ENCODE data around the gene PDZD8. TPM values are rescaled to one million over a fixed set of nuclear protein-coding genes. Genes with fewer than 3 reads are reported as not detected.
"Not testable (repeated sequence)": the region's sequence is repeated elsewhere in the genome, so short reads cannot be mapped to it uniquely, and the experiment has no call there.

Gene PDZD8
- polyA plus RNA-seq, 10 donors, result 13.6 to 19.7 (median 17.1) TPM

DNA sequence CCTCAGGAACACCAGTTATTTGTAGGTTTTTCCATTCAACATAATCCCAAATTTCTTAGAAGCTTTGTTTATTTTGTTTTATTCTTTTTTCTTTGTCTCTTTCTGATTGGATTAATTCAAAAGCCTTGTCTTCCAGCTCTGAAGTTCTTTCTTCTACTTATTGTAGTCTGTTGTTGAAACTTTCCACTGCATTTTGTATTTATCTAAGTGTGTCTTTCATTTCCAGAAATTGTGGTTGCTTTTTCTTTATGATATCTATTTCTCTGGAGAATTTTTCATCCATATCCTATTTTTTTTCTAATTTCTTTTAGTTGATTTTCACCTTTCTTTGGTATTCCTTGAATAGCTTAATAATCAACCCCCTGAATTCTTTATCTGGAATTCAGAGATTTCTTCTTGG, 75.8 kb downstream of the PDZD8 start:
- no peak for DNase-seq

DNA sequence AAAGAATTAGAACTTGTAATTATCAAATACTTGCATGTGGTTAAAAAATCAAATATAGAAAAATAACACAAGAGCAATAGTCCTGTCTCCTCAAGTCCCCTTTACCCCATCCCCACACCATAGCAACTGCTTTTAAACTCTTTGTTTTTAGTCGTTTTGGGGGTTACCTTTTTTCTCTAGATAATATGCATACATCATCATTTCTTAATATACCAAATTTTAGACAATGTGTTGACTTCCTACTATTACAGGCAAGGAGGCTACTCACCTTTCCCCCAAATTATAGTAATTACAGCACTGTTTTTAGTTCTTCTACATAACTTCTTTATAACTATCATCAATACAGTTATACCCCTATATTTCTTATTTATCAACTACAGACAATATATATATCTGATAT, 77.0 kb downstream of the PDZD8 start:
- DNase-seq, result no peak

DNA sequence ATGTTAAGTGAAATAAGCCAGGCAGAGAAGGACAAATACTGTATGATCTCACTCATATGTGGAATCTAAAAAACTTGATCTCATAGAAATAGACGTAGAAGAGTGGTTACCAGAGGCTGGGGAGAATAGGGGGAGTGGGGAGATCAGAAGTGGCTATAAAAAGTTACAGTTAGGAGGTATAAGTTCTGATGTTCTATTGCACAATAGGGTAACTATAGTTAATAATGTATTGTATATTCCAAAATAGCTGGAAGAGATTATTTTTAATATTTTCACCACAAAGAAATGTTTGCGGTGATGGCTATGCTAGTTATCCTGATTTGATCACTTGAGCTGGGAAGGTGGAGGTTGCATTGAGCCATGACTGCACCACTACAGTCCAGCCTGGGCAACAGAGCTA, 80.5 kb downstream of the PDZD8 start:
- no peak for DNase-seq

DNA sequence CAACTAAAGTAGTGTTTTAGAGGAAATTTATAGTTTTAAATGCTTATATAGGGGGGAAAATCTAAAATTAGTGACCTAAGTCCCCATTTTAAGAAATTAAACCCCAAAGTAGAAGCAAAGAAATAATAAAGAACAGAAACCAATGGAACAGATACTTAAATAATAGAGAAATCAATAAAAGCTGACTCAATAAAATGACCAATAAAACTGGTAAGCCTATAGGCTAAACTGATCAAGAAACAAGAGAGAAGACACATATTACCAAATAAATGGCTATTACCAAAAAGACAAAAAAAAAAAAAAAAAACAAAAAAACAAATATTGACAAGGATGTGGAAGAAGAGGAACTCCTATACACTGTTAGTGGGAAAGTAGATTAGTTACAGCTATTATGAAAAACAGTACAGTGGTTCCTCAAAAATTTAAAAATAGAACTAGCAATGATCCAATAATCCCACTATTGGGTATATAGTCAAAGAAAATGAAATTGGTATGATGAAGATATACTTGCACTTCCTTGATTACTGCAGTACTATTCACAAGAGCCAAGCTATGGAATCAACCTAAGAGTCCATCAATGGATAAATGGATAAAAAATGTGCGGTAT, 81.1 kb downstream of the PDZD8 start:
- no peak for DNase-seq

DNA sequence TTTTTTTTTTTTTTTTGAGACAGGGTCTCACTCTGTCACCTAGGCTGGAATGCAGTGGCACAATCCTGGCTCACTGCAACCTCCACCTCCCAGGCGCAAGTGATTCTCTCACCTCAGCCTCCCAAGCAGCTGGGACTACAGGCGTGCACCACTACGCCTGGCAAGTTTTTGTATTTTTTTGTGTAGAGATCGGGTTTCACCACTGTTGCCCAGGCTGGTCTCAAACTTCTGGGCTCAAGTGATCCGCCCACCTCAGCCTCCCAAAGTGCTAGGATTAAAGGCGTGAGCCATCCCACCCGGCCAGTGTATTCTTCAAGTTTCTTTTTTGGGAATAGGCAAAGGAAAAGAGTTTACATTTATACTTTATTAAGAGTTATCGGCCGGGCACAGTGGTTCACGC, 84.4 kb downstream of the PDZD8 start:
- not testable (repeated sequence) for DNase-seq

DNA sequence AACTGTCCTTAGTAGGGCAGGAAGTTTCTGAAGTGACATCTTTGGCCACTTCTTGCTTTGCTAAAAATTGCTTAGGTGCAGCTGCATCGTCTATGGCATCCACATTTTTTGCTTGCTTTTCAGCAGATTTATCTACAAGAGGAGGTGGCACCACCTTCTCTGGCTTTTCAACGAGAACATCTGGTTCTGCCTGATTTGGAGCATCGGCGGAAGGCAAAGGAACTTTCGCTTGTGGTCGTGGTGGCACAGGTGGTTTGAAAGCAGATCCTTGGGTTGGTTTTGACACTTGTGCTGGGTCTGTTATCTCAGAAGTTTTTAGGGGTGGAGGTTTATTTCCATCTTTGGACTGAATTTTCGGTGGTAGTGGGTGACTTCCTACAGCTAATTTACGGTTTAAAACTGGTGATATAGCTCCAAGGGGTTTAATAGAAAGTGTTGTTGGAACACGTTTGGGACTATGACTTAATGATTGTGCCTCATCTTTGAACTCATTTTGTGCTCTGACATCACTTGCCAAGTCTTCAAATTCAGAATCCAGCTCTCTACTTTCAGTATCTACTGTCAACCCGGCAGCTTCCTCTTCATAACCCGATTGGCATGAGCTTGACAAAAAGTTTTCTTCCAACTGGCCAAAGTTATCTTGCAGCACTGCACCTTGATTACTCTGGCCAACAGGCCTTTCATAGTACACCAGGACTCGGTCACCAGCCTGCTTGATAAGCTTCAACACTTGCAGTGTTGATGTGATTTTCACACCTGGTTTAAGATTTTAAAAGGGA, 90.3 kb downstream of the PDZD8 start:
- no peak for DNase-seq

DNA sequence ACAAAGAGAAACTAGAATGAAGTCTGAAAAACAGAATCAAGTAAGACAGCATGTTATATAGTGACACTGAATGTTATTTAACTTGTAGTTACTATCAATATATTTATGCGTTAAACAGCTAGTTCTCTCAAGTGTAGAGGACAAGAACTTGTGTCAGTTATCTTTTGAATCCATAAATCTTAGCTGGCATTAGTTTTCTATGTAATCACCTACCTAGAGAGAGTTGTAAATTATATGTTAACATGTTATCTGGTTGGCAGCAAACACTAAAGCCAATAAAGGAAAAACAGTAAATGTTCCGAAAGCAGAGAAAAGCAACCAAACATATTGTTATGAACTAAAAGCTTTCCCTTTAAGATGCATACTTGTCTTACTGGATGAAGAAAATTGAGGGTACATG, 97.6 kb downstream of the PDZD8 start:
- no peak for DNase-seq

DNA sequence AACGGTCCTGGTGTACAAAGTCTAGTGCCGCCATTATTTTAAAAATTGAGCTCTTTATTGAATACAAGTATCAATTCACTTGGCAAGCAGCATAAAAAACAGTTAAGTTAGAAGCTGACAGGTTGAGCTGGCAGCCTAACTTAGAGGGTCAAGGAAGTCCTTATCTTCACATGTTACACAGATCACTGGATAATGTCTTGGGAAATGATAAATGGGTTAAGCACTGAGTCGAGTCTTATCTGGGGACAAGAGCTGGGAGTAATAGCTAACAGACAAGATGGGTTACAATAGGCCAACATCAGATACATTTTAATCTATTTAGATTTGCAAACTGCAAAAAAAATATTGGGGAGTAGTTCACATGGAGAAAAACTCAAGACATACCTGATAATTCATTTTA, 100.1 kb downstream of the PDZD8 start:
- DNase-seq, result no peak

DNA sequence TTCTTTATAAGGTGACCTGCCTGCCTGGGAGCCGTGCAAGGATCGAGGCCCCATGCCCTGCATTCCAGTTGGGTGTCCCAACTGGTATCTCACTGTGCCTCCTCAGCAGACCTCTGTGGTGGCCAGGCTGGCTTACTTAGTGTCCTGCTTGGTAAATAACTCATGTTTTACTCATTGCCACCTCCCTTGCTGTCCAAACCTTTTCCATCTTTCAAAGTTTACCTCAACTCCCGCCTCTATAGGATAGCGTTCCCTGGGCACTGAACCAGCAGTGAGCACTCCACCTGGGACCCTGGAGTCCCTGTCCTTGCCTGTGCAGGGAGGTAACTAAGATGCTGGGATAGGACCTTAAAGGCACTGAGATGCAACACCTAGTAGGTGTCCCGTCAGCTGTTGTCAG, 100.7 kb downstream of the PDZD8 start:
- no peak for DNase-seq

DNA sequence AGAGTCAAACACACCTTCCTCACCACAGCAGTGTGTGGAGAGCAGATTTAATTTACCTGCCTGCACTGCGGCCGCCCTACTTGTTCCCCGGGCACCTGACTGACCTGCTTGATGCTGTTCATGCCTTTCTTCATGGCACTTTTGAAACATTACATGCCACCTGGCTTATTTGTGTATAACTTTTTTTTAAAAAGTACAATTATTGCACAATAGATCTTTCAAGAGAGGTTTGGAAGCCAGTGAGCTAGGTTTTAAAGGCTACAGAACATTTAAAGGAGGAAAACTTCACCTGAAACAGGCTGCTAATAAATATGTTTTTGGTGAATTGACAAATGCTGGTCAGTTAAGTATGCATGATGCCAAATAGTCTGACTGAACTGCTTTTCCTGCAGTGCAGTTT, 101.3 kb downstream of the PDZD8 start:
- DNase-seq, result no peak

DNA sequence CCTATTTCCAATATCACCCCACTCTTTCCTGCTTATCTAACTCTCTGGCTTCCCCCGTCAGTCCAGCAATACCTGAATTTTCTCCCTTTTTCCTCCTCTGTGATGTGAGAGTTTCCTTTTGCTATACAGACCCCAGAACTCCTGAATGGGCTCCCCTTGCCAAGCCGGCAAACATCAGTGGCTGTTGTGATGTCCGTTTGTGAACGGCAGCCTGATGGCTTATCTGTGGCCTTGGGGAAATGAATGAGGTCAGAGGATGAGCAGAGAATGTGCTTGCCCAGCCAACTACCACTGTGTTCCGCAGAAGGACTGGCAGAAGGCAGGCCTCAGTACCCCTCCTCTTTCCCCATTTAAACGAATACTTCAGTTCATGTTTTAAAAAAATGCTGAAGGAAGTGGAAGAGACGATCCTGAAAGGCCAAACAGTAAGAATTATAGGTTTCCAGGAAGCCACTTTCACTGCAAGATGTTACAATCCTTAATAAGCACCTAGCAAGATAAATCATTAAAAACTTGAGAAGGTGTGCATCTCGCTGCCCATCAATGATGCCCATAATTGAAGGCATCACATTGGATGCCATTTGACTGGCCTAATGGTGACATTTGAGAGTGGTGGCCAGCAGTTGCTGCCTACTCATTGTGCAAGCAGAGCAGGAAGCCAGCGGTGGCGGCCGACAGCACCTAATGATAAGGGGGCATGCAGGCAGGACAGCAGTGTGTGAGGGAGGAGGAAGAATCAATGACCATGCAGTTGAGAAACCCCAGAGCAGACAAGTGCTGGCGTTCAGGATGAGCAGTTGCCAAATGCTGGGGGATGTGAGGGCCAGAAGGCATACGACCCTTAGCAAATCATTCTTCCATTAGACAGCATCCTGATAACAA, 102.8 kb downstream of the PDZD8 start:
- no peak for DNase-seq

DNA sequence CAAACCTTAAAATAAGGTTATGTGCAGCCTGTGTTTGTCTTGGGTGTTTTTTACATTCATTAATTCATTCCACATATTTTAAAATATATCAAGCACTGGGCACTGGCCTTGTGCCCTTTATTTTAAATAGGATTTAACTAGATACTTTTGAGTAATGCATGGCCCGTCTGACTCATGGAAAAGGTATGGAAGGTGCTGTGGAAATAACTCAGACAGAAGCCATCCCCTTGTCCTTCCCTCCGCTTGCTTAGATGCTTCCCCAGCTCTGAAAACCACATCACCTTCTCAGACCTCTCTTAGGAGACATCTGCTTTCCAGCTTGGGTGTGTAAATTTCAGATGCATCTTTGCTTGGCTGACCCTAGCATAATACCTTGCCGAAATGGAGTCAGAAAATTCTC, 103.8 kb downstream of the PDZD8 start:
- DNase-seq, result no peak

DNA sequence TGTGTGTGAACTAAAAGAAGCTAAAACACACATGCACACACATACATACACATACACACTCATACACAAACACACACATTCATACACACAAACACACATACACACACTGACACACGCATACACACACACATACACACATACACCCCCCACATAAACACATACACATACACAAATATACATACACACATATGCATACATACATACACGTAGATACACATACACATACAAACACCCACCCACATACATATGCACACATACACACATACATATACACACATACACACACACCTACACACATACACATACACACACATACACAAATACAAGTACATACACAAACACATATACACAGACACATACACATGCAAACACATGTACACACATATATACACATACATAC, 106.3 kb downstream of the PDZD8 start:
- DNase-seq, result no peak

DNA sequence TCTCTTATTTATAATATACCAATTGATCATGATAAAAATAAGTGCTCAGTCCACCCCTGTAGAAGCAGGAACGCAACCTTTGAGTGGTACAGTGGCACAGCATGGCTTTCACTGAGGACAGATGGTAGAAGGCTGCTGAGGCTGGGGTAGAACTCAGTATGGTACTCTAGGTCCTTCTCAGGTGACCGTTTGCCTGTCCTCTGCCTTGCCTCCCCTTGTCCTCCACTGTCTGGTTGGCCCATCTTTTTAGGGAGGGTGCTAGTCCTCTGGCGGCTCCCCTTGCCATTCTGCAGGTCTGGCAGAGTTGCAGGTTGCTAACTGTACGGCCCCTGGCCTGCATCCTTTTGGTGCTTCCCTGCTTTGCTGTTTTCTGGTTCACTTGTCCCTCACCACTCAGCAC, 107.0 kb downstream of the PDZD8 start:
- no peak for DNase-seq

DNA sequence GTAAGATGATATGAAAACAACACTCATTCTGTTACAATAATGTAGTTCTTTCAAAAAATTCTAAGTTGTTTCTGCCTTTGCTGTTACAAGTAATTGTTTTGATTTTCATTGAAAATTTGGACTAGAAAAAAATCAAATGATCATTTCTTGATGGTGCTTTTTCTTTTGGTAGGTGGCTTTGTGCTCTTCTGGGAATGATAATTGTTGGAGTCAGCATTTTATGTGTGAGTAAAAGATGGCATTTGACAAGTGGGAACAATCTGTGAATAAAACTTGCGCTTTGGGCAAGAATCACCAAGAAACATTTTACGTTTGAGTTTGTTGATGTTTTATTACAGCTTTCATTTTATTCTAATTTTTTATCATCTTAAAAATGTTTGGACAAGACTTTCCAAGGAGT, 108.4 kb downstream of the PDZD8 start:
- no peak for DNase-seq

DNA sequence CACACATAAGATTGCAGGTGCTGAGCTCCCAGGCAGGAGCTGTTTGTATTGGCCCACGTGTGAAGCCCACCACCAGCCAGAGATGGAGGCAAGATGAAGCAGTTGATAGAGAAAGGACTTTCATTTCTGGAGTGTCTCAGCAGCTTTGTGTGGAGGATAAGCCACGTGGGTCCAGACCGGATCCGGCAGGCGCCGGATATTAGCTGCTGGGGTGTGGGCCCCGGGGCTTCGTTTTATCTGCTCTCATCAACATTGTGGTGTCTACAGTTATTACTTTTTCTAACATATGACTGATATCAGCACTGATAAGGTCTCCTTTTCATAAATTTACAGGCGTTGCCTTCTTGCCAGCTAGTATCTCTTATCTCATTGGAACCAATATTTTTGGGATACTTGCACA, 108.8 kb downstream of the PDZD8 start:
- no peak for DNase-seq

DNA sequence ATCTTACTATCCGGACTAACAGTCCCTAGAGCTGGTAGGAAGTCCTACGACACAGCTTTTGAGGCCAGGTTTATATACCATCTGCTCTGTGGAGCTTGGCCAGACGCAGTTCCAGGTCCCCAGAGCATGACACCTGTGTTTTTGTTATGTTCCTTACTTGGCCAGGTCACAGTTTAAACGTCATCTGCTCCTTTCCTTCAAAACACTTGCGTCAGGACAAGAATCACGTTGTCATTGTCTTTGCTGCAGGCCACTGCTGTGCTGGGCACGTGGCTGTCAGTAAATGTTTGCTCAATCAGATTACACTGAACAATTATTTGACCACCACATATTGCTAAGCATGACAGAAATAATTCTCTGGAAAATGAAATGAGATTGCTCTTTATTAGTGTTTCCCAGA, 110.5 kb downstream of the PDZD8 start:
- DNase-seq, result no peak

DNA sequence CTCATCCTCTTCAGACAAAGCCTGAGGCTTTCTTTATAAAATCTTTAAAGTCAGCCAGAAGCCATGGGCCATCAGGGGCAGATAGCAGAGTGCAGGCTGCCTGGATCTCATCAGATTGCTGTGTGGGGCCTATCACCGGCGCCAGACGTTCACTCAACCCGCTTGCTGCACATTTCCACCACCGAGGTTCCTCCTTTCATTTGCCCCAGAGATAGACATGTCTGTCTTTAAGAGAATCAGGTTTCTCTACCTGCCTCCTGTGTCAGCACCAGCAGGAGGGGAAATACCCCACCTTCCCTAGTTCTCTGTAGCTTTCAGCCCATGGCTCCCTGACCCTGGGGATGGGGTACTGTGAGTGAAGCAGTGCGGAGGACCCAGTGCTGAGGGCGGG, 112.3 kb downstream of the PDZD8 start:
- no peak for DNase-seq

DNA sequence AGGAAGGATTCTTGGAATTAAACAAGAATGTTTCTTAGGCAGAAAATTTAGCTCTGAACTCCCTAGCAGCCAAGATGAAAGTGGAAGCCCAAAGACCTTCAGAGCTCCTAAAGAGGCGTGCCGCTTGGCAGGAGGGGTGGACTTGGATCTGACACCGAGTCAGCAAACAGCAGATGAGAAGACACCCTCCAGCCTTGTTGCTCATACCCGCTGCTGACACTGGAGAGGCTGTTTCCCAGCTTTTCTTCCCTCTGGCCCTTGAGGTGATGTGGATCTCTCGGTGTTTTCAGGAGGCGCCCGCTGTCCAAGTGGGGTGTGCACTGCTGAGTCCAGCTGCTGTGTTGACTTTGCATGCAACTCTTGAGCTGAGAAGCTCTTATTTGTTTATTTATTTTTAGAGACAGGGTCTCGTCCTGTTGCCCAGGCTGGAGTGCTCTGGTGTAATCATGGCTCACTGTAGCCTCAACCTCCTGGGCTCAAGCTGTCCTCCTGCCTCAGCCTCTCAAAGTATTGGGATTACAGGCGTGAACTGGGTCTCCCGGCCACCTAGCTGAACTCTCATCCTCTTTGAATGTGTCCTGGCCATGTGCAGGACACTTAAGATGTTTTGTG, 112.8 kb downstream of the PDZD8 start:
- DNase-seq, result no peak

DNA sequence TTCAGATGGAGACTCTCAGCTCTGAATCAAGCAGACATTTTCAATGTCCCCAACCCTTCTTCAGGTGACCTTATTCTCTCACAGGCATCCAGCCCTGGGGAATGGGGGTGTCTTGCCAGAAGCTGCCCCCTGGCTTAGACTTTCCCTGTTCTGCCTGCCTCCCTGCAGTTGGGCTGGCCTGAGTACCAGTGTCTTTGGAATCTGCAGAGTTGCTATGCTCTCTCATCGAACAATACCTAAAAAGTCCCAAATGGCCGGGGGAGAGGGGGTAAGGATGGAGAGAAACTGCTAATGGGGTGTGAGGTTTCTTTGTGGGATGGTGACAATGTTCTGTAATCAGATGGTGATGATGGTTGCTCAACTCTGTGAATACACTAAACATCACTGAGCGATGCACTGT, 113.7 kb downstream of the PDZD8 start:
- no peak for DNase-seq

DNA sequence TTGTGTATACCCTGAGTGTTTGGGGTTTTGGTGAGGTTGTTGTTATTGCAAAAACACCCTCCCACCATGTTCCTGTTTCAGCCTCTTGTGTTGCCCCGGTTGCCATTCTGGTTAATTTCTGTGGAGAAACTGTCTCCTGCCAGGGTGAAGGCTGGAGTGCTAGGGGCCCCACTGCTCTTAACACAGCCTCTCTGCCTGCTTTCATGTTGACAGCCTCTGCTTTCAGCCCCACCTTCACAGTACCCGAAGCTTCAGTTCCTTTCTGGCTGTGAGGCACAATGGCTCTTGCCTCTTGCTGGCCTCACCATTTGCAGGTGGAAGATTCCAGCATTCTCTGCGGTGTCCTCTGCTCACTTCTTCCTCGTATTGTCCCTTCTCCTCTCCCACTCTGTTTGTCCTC, 115.2 kb downstream of the PDZD8 start:
- no peak for DNase-seq

DNA sequence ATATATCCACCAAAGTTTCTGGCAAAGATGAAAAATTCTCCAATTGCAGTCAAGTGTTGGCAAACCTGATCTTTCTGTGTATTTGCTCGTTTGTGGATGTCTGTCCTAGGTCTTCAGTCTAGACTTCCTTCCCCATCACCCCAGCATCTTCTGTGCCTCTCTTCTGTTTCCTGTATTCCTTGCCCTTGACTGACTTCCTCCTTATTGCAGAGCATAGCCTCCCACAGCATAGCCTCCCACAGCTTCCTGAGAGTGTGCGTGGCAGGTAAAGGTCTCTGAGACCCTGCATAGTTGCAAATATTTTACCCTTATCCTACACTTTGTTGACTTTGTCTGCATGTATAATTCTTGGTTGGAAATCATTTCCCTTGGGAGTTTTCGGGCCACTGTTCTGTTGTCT, 116.0 kb downstream of the PDZD8 start:
- DNase-seq, result no peak

DNA sequence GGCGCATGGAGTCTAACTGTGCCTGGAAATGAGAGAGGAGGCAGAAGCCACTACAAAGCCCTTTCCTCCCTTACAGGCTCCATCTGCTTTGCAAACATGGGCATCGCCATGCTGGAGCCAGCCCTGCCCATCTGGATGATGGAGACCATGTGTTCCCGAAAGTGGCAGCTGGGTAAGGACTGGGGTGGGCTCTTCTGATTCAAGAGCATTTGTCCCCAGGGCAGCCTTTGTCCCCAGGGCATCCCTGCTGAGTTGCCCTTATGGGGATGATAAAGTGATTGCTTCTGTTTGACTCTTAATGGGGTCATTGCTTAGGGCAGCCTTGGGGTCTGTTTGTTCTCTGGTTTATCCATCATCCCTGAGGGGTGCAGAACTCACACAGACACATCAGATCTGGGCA, 117.5 kb downstream of the PDZD8 start:
- no peak for DNase-seq
